SU-DHL-6 (cell line): Measurements from ENCODE around the gene RNU1-2.
"Not testable (repeated sequence)": the region's sequence is repeated elsewhere in the genome, so short reads cannot be mapped to it uniquely, and the experiment has no call there.

ENCODE experiments used
- H2AFZ ChIP-seq: fragments of 200-600 bp; sonication (generic); 2 replicates; pipeline ENCODE4 v1.6.1; 2014; ENCODE audit warnings: low read depth, mild to moderate bottlenecking, moderate library complexity, mixed read lengths, antibody characterized with exemption, low read length; ENCODE audit not compliant: severe bottlenecking
- H3F3A ChIP-seq: fragments of 200-600 bp; shearing (Covaris generic); 2 replicates; pipeline ENCODE4 v1.6.0; 2016; ENCODE audit warnings: antibody characterized with exemption, mild to moderate bottlenecking; ENCODE audit not compliant: insufficient read depth
- H3K27ac ChIP-seq: fragments of 200-600 bp; sonication (generic); 2 replicates; pipeline ENCODE4 v1.5.1; 2016; ENCODE audit warnings: low read depth, mild to moderate bottlenecking, low read length, moderate library complexity, mixed read lengths
- H3K27me3 ChIP-seq: fragments of 200-600 bp; sonication (generic), shearing (Covaris generic); 2 replicates; pipeline ENCODE4 v1.6.0; 2014; ENCODE audit warnings: mild to moderate bottlenecking, low read length
- H3K36me3 ChIP-seq: fragments of 200-600 bp; sonication (generic); 2 replicates; pipeline ENCODE4 v1.6.1; 2014; ENCODE audit warnings: mild to moderate bottlenecking, low read length, mixed read lengths
- H3K4me2 ChIP-seq: fragments of 300-600, 200-600 bp; shearing (Covaris generic), sonication (generic); 2 replicates; pipeline ENCODE4 v1.6.0; 2014; ENCODE audit warnings: low read length, low read depth, mild to moderate bottlenecking; ENCODE audit not compliant: poor library complexity, severe bottlenecking
- H3K4me3 ChIP-seq: fragments of 200-600 bp; sonication (generic); 2 replicates; pipeline ENCODE4 v1.5.1; 2014; ENCODE audit warnings: antibody characterized with exemption, low read length, mild to moderate bottlenecking, mixed read lengths; ENCODE audit not compliant: insufficient read depth, poor library complexity, severe bottlenecking
- H3K79me2 ChIP-seq: fragments of 200-600 bp; sonication (generic); 2 replicates; pipeline ENCODE4 v1.6.1; 2014; ENCODE audit warnings: mild to moderate bottlenecking, low read length, moderate library complexity; ENCODE audit not compliant: insufficient read depth
- H3K9ac ChIP-seq: fragments of 200-600 bp; sonication (generic); 2 replicates; pipeline ENCODE4 v1.7.0; 2014; ENCODE audit warnings: mild to moderate bottlenecking, low read length
- H3K9me2 ChIP-seq: fragments of 200-600 bp; sonication (generic); replicated peaks from 2 replicates; pipeline ENCODE4 v1.6.1; 2014; ENCODE audit warnings: low read length; ENCODE audit not compliant: insufficient read depth
- H3K9me3 ChIP-seq: fragments of 200-600 bp; sonication (generic); 2 replicates; pipeline ENCODE4 v1.6.1; 2014; ENCODE audit warnings: low read length, mixed read lengths; ENCODE audit not compliant: insufficient read depth
- H4K20me1 ChIP-seq: fragments of 200-600 bp; sonication (generic); 2 replicates; pipeline ENCODE4 v1.6.1; 2014; ENCODE audit warnings: low read depth, mild to moderate bottlenecking, antibody characterized with exemption, low read length, moderate library complexity, mixed read lengths

RNU1-2 gene

GRCh38 chr1:16895598-16896315, at the start of gene RNU1-2:
Gene RNU1-2, plus strand, starts transcription at chr1:16895980.
- peak within 1 kb of the TSS; percentile 88 for H2AFZ ChIP-seq
- peaks cover 28% of the 10 kb centered on the region for H3F3A ChIP-seq
- peak within 1 kb of the TSS; percentile 67 for H3K4me3 ChIP-seq
- H3K36me3 ChIP-seq, H3K9me3 ChIP-seq, H3K27me3 ChIP-seq, H3K9me2 ChIP-seq, H3K79me2 ChIP-seq, H4K20me1 ChIP-seq: not testable (repeated sequence)
- peak within 1 kb of the TSS; percentile 88 for H3K4me2 ChIP-seq
- H3K9ac ChIP-seq, result peak within 1 kb of the TSS; percentile 64
- H3K27ac ChIP-seq, result peak within 1 kb of the TSS; percentile 76

GRCh38 chr1:16856201-16856600, 39.6 kb upstream of the RNU1-2 start:
- not testable (repeated sequence) for H4K20me1 ChIP-seq, H3K9me3 ChIP-seq, H3K4me3 ChIP-seq, H3K4me2 ChIP-seq, H3K9me2 ChIP-seq, H3K79me2 ChIP-seq, H3K36me3 ChIP-seq, H3F3A ChIP-seq, H3K27ac ChIP-seq, H2AFZ ChIP-seq, H3K27me3 ChIP-seq, H3K9ac ChIP-seq

- not testable (repeated sequence) for H3K9me2 ChIP-seq, H4K20me1 ChIP-seq, H3K36me3 ChIP-seq, H3K4me2 ChIP-seq, H3K9me3 ChIP-seq, H3K79me2 ChIP-seq, H3K4me3 ChIP-seq, H3K27ac ChIP-seq, H3K9ac ChIP-seq, H3F3A ChIP-seq, H2AFZ ChIP-seq, H3K27me3 ChIP-seq
Observed at GRCh38 chr1:16859167-16860041, 36.4 kb upstream of the RNU1-2 start.

- not testable (repeated sequence) for H2AFZ ChIP-seq, H3K4me2 ChIP-seq, H3K9me2 ChIP-seq, H3K27me3 ChIP-seq, H3F3A ChIP-seq, H3K9ac ChIP-seq, H3K4me3 ChIP-seq, H3K9me3 ChIP-seq, H3K27ac ChIP-seq, H3K36me3 ChIP-seq, H4K20me1 ChIP-seq, H3K79me2 ChIP-seq
Observed at GRCh38 chr1:16860048-16860447, 35.7 kb upstream of the RNU1-2 start.

GRCh38 chr1:16861832-16862245, 33.9 kb upstream of the RNU1-2 start:
- H3K27ac ChIP-seq, H2AFZ ChIP-seq, H3K4me3 ChIP-seq, H4K20me1 ChIP-seq, H3K79me2 ChIP-seq, H3F3A ChIP-seq, H3K4me2 ChIP-seq, H3K36me3 ChIP-seq, H3K9ac ChIP-seq, H3K9me3 ChIP-seq, H3K9me2 ChIP-seq, H3K27me3 ChIP-seq: not testable (repeated sequence)

GRCh38 chr1:16862415-16862814, 33.4 kb upstream of the RNU1-2 start:
- not testable (repeated sequence) for H3K4me3 ChIP-seq, H3F3A ChIP-seq, H3K27ac ChIP-seq, H3K4me2 ChIP-seq, H3K36me3 ChIP-seq, H3K9ac ChIP-seq, H3K9me3 ChIP-seq, H4K20me1 ChIP-seq, H3K9me2 ChIP-seq, H3K27me3 ChIP-seq, H2AFZ ChIP-seq, H3K79me2 ChIP-seq

GRCh38 chr1:16863024-16863423, 32.8 kb upstream of the RNU1-2 start:
- H3K9ac ChIP-seq, H3K4me3 ChIP-seq, H4K20me1 ChIP-seq, H3K27ac ChIP-seq, H3K9me2 ChIP-seq, H2AFZ ChIP-seq, H3K79me2 ChIP-seq, H3K36me3 ChIP-seq, H3K27me3 ChIP-seq, H3F3A ChIP-seq, H3K9me3 ChIP-seq, H3K4me2 ChIP-seq: not testable (repeated sequence)
